Diencephalon (tissue), 1 donor: ENCODE measurements around the gene SGTA. TPM values are rescaled to one million over a fixed set of nuclear protein-coding genes. Genes with fewer than 3 reads are reported as not detected.

Source experiments
- total RNA-seq: library from RNA; depleted of rRNA; stranded (reverse); fragments of >200 nt; gene quantifications from one replicate; pipeline ENCODE4 v1.2.3, GENCODE V29; 2014

The SGTA gene
- total RNA-seq: 40.6 TPM

GRCh38 chr19:2782936-2783780 lies at the start of gene SGTA:
TSS of gene SGTA (minus strand) at chr19:2783273. CDS start at chr19:2769068, 14,205 bp downstream.

GRCh38 chr19:2819540-2820111 lies 36.6 kb upstream of the SGTA start, which contains the start of gene ZNF554:
TSS of gene ZNF554 (plus strand) at chr19:2819868. CDS start at chr19:2820072, 204 bp downstream.

GRCh38 chr19:2785244-2785997 lies 2.3 kb upstream of the SGTA start, which contains the start of gene THOP1:
TSS of gene THOP1 (plus strand) at chr19:2785503. CDS start at chr19:2785663, 160 bp downstream.

GRCh38 chr19:2739602-2740313 lies 43.3 kb downstream of the SGTA start, which contains the start of gene SLC39A3:
TSS of gene SLC39A3 (minus strand) at chr19:2740017. CDS start at chr19:2737257, 2,760 bp downstream.

GRCh38 chr19:2720777-2721569 lies 62.1 kb downstream of the SGTA start, which contains the start of gene DIRAS1:
TSS of gene DIRAS1 (minus strand) at chr19:2721372. CDS start at chr19:2717806, 3,566 bp downstream.

Other genes with a start within 250 kb of the SGTA start
- gene GNG7, start 80.6 kb downstream of the SGTA start, total RNA-seq: 26.8 TPM
- gene DIRAS1, start 61.9 kb downstream of the SGTA start, total RNA-seq: 43.6 TPM
- gene SLC39A3, start 43.3 kb downstream of the SGTA start, total RNA-seq: 33.9 TPM
- 29.3 TPM for gene THOP1, start 2.2 kb upstream of the SGTA start, total RNA-seq
- 15.9 TPM for gene ZNF554, start 36.6 kb upstream of the SGTA start, total RNA-seq
- 22.1 TPM for gene ZNF555, start 58.2 kb upstream of the SGTA start, total RNA-seq
- 0.46 TPM for gene ZNF556, start 84.1 kb upstream of the SGTA start, total RNA-seq
- 6.0 TPM for gene ZNF57, start 117.7 kb upstream of the SGTA start, total RNA-seq
- gene ZNF77, start 161.7 kb upstream of the SGTA start, total RNA-seq: 7.4 TPM
- gene TLE6, start 194.3 kb upstream of the SGTA start, total RNA-seq: 3.9 TPM
- gene TLE2, start 246.0 kb upstream of the SGTA start, total RNA-seq: 27.2 TPM